ENCODE measurements around the gene EPHB3.

The EPHB3 gene

GRCh38 chr3:184567946-184568559 lies 6.5 kb downstream of the EPHB3 start:
- no peaks in the 10 kb centered on the region for H3K36me3 ChIP-seq (ENCODE audit: control insufficient read depth, low read depth, low read length)
- H3K27me3 ChIP-seq (ENCODE audit: control insufficient read depth, insufficient read depth, low read length), result peaks cover 99% of the 10 kb centered on the region
- no peak overlapping the region for H3K9ac ChIP-seq (ENCODE audit: low read length)
- H3K9me3 ChIP-seq (ENCODE audit: control insufficient read depth, low read depth, low read length), result no peaks in the 10 kb centered on the region
- H3K4me3 ChIP-seq (ENCODE audit: low read length), result peak overlapping the region; percentile 55
- peaks cover 26% of the 10 kb centered on the region for H3K4me1 ChIP-seq (ENCODE audit: control insufficient read depth, low read depth, low read length)
- H3K27ac ChIP-seq (ENCODE audit: low read length), result no peak overlapping the region

GRCh38 chr3:184568560-184568923 lies 7.0 kb downstream of the EPHB3 start:
- no peak overlapping the region for H3K27ac ChIP-seq (ENCODE audit: low read length)
- H3K9ac ChIP-seq (ENCODE audit: low read length), result no peak overlapping the region
- H3K36me3 ChIP-seq (ENCODE audit: control insufficient read depth, low read depth, low read length), result no peaks in the 10 kb centered on the region
- H3K4me3 ChIP-seq (ENCODE audit: low read length), result peak overlapping the region; percentile 55
- peaks cover 99% of the 10 kb centered on the region for H3K27me3 ChIP-seq (ENCODE audit: control insufficient read depth, insufficient read depth, low read length)
- peaks cover 26% of the 10 kb centered on the region for H3K4me1 ChIP-seq (ENCODE audit: control insufficient read depth, low read depth, low read length)
- no peaks in the 10 kb centered on the region for H3K9me3 ChIP-seq (ENCODE audit: control insufficient read depth, low read depth, low read length)

- Histone ChIP-seq H3K4me1 (ENCODE audit: control insufficient read depth, low read depth, low read length) (peaks cover 28% of the 10 kb centered on the region), H3K27me3 (ENCODE audit: control insufficient read depth, insufficient read depth, low read length) (peaks cover 96% of the 10 kb centered on the region), H3K9ac (ENCODE audit: low read length) (no peak overlapping the region), H3K27ac (ENCODE audit: low read length) (no peak overlapping the region), H3K9me3 (ENCODE audit: control insufficient read depth, low read depth, low read length) (no peaks in the 10 kb centered on the region), H3K4me3 (ENCODE audit: low read length) (peak overlapping the region; percentile 55), H3K36me3 (ENCODE audit: control insufficient read depth, low read depth, low read length) (no peaks in the 10 kb centered on the region)
Measured at GRCh38 chr3:184568924-184569829, 7.6 kb downstream of the EPHB3 start.

GRCh38 chr3:184570035-184570434 lies 8.4 kb downstream of the EPHB3 start:
- H3K36me3 ChIP-seq (ENCODE audit: control insufficient read depth, low read depth, low read length), result no peaks in the 10 kb centered on the region
- no peaks in the 10 kb centered on the region for H3K9me3 ChIP-seq (ENCODE audit: control insufficient read depth, low read depth, low read length)
- peaks cover 88% of the 10 kb centered on the region for H3K27me3 ChIP-seq (ENCODE audit: control insufficient read depth, insufficient read depth, low read length)
- H3K4me3 ChIP-seq (ENCODE audit: low read length), result peak overlapping the region; percentile 55
- no peak overlapping the region for H3K27ac ChIP-seq (ENCODE audit: low read length)
- H3K4me1 ChIP-seq (ENCODE audit: control insufficient read depth, low read depth, low read length), result peaks cover 28% of the 10 kb centered on the region
- no peak overlapping the region for H3K9ac ChIP-seq (ENCODE audit: low read length)

GRCh38 chr3:184570489-184570888 lies 8.9 kb downstream of the EPHB3 start:
- no peaks in the 10 kb centered on the region for H3K9me3 ChIP-seq (ENCODE audit: control insufficient read depth, low read depth, low read length)
- H3K4me3 ChIP-seq (ENCODE audit: low read length), result no peak overlapping the region
- no peak overlapping the region for H3K9ac ChIP-seq (ENCODE audit: low read length)
- H3K4me1 ChIP-seq (ENCODE audit: control insufficient read depth, low read depth, low read length), result peaks cover 28% of the 10 kb centered on the region
- H3K27ac ChIP-seq (ENCODE audit: low read length), result no peak overlapping the region
- H3K36me3 ChIP-seq (ENCODE audit: control insufficient read depth, low read depth, low read length), result no peaks in the 10 kb centered on the region
- H3K27me3 ChIP-seq (ENCODE audit: control insufficient read depth, insufficient read depth, low read length), result peaks cover 83% of the 10 kb centered on the region

- H3K9me3 ChIP-seq (ENCODE audit: control insufficient read depth, low read depth, low read length), result no peaks in the 10 kb centered on the region
- H3K4me1 ChIP-seq (ENCODE audit: control insufficient read depth, low read depth, low read length), result peaks cover 29% of the 10 kb centered on the region
- peaks cover 78% of the 10 kb centered on the region for H3K27me3 ChIP-seq (ENCODE audit: control insufficient read depth, insufficient read depth, low read length)
- no peak overlapping the region for H3K4me3 ChIP-seq (ENCODE audit: low read length)
- no peaks in the 10 kb centered on the region for H3K36me3 ChIP-seq (ENCODE audit: control insufficient read depth, low read depth, low read length)
- no peak overlapping the region for H3K27ac ChIP-seq (ENCODE audit: low read length)
- no peak overlapping the region for H3K9ac ChIP-seq (ENCODE audit: low read length)
Measured at GRCh38 chr3:184571750-184572377, 10.3 kb downstream of the EPHB3 start.

GRCh38 chr3:184572633-184573270 lies 11.2 kb downstream of the EPHB3 start:
- H3K9ac ChIP-seq (ENCODE audit: low read length), result no peak overlapping the region
- no peak overlapping the region for H3K27ac ChIP-seq (ENCODE audit: low read length)
- H3K9me3 ChIP-seq (ENCODE audit: control insufficient read depth, low read depth, low read length), result no peaks in the 10 kb centered on the region
- peaks cover 69% of the 10 kb centered on the region for H3K27me3 ChIP-seq (ENCODE audit: control insufficient read depth, insufficient read depth, low read length)
- H3K4me1 ChIP-seq (ENCODE audit: control insufficient read depth, low read depth, low read length), result peaks cover 29% of the 10 kb centered on the region
- H3K36me3 ChIP-seq (ENCODE audit: control insufficient read depth, low read depth, low read length), result no peaks in the 10 kb centered on the region
- H3K4me3 ChIP-seq (ENCODE audit: low read length), result no peak overlapping the region

- no peaks in the 10 kb centered on the region for H3K9me3 ChIP-seq (ENCODE audit: control insufficient read depth, low read depth, low read length)
- H3K4me3 ChIP-seq (ENCODE audit: low read length), result peak overlapping the region; percentile 48
- H3K27ac ChIP-seq (ENCODE audit: low read length), result peak overlapping the region; percentile 19
- H3K4me1 ChIP-seq (ENCODE audit: control insufficient read depth, low read depth, low read length), result peaks cover 32% of the 10 kb centered on the region
- no peaks in the 10 kb centered on the region for H3K36me3 ChIP-seq (ENCODE audit: control insufficient read depth, low read depth, low read length)
- peaks cover 58% of the 10 kb centered on the region for H3K27me3 ChIP-seq (ENCODE audit: control insufficient read depth, insufficient read depth, low read length)
- H3K9ac ChIP-seq (ENCODE audit: low read length), result no peak overlapping the region
Measured at GRCh38 chr3:184574515-184575417, 13.2 kb downstream of the EPHB3 start.

GRCh38 chr3:184575701-184576100 lies 14.1 kb downstream of the EPHB3 start:
- no peaks in the 10 kb centered on the region for H3K36me3 ChIP-seq (ENCODE audit: control insufficient read depth, low read depth, low read length)
- no peaks in the 10 kb centered on the region for H3K9me3 ChIP-seq (ENCODE audit: control insufficient read depth, low read depth, low read length)
- H3K27me3 ChIP-seq (ENCODE audit: control insufficient read depth, insufficient read depth, low read length), result peaks cover 55% of the 10 kb centered on the region
- no peak overlapping the region for H3K27ac ChIP-seq (ENCODE audit: low read length)
- H3K4me3 ChIP-seq (ENCODE audit: low read length), result no peak overlapping the region
- H3K4me1 ChIP-seq (ENCODE audit: control insufficient read depth, low read depth, low read length), result peaks cover 25% of the 10 kb centered on the region
- H3K9ac ChIP-seq (ENCODE audit: low read length), result no peak overlapping the region

GRCh38 chr3:184576457-184577240 lies 15.1 kb downstream of the EPHB3 start:
- Histone ChIP-seq H3K27ac (ENCODE audit: low read length) (no peak overlapping the region), H3K36me3 (ENCODE audit: control insufficient read depth, low read depth, low read length) (no peaks in the 10 kb centered on the region), H3K9ac (ENCODE audit: low read length) (no peak overlapping the region), H3K9me3 (ENCODE audit: control insufficient read depth, low read depth, low read length) (no peaks in the 10 kb centered on the region), H3K27me3 (ENCODE audit: control insufficient read depth, insufficient read depth, low read length) (peaks cover 46% of the 10 kb centered on the region), H3K4me1 (ENCODE audit: control insufficient read depth, low read depth, low read length) (peaks cover 25% of the 10 kb centered on the region), H3K4me3 (ENCODE audit: low read length) (no peak overlapping the region)

All from iPS-18a (cell line).